Measurements from ENCODE around the gene CREB5. TPM values are rescaled to one million over a fixed set of nuclear protein-coding genes. Genes with fewer than 3 reads are reported as not detected.

The CREB5 gene
- total RNA-seq, 1 experiment from 2014 or later = 5.2 TPM

DNA sequence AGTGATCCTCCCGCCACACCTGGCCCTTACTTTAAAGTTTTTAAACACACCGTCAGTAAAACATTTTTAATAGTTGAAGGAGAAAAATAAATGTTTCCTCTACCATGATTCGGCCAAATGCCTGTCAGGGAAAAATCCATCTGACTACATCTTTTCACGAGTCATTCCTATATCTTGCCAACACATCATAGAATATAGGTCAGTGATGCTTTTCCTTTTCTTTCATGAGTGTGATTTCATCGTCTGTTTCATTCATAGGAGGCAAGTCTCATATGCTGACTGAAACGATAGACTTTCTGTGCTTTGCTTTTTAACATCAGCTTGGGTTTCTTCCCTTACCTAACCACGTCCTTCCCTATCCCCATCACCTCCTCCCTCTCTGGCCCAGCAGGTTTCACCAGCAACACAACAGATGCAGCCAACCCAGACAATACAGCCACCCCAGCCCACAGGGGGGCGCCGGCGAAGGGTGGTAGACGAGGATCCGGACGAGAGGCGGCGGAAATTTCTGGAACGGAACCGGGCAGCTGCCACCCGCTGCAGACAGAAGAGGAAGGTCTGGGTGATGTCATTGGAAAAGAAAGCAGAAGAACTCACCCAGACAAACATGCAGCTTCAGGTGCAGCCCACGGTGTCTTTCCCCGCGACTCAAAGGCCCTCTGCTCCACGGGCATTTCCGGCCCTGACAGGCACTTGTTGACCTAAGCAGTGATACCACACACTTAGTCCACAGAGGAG is 396.6 kb downstream of the CREB5 start:
- Histone ChIP-seq H3K27me3 (ENCODE audit: low read length) (no peaks in the 10 kb centered on the region), H3K79me2 (ENCODE audit: low read length) (no peaks in the 10 kb centered on the region), H2AFZ (ENCODE audit: low read length) (no peak overlapping the region), H3K9me3 (ENCODE audit: low read length) (no peaks in the 10 kb centered on the region), H4K20me1 (ENCODE audit: low read length) (no peaks in the 10 kb centered on the region), H3K9ac (ENCODE audit: low read length) (no peak overlapping the region), H3K4me3 (ENCODE audit: low read length) (no peak overlapping the region), H3K4me1 (ENCODE audit: insufficient read depth, low read length) (peaks cover 30% of the 10 kb centered on the region), H3K27ac (ENCODE audit: low read length) (no peak overlapping the region), H3K4me2 (ENCODE audit: low read length) (no peak overlapping the region), H3F3A (ENCODE audit: low read length, unreplicated experiment) (no peaks in the 10 kb centered on the region), H3K9me2 (replicated peaks; ENCODE audit: low read length) (no peaks in the 10 kb centered on the region), H3K36me3 (ENCODE audit: low read depth, low read length) (no peaks in the 10 kb centered on the region)
- ATAC-seq = no peak
- ChIA-PET POLR2A (ENCODE audit: unreplicated experiment) (no interaction called here), CTCF (no interaction called here)
- intact Hi-C loops (cut with micrococcal nuclease) = loop anchor here (5.0 kb wide), 1 partner anchor 47 kb away; no protein-coding TSS in a partner anchor
- no TSS peak for BruUV-seq (replicated peaks)
- TF ChIP-seq CTCF (conservative IDR thresholded peaks at IDR 0.05; ENCODE audit: low read depth, low read length) (no peak; the same call in 1 of the 2 replicates), EZH2 (IDR thresholded peaks at IDR 0.05; ENCODE audit: low read length, unreplicated experiment) (no peak)
- peak; percentile 5 for DNase-seq

GRCh38 chr7:28811008-28811407 is 398.7 kb downstream of the CREB5 start:
- BruUV-seq (replicated peaks) = no TSS peak
- Histone ChIP-seq H4K20me1 (ENCODE audit: low read length) (no peaks in the 10 kb centered on the region), H3K79me2 (ENCODE audit: low read length) (no peaks in the 10 kb centered on the region), H3K27me3 (ENCODE audit: low read length) (no peaks in the 10 kb centered on the region), H3K27ac (ENCODE audit: low read length) (no peak overlapping the region), H3K9me2 (replicated peaks; ENCODE audit: low read length) (no peaks in the 10 kb centered on the region), H3K4me1 (ENCODE audit: insufficient read depth, low read length) (peaks cover 22% of the 10 kb centered on the region), H3K9me3 (ENCODE audit: low read length) (no peaks in the 10 kb centered on the region), H3F3A (ENCODE audit: low read length, unreplicated experiment) (no peaks in the 10 kb centered on the region), H3K36me3 (ENCODE audit: low read depth, low read length) (no peaks in the 10 kb centered on the region), H3K4me2 (ENCODE audit: low read length) (no peak overlapping the region), H3K9ac (ENCODE audit: low read length) (no peak overlapping the region), H2AFZ (ENCODE audit: low read length) (no peak overlapping the region), H3K4me3 (ENCODE audit: low read length) (no peak overlapping the region)
- TF ChIP-seq CTCF (conservative IDR thresholded peaks at IDR 0.05; ENCODE audit: low read depth, low read length) (no peak), EZH2 (IDR thresholded peaks at IDR 0.05; ENCODE audit: low read length, unreplicated experiment) (no peak), EZH2phosphoT487 (IDR thresholded peaks at IDR 0.05; ENCODE audit: borderline replicate concordance, low read length) (no peak)
- ChIA-PET POLR2A (ENCODE audit: unreplicated experiment) (no interaction called here), CTCF (no interaction called here)
- DNase-seq (no peak), ATAC-seq (no peak)
- intact Hi-C loops (cut with micrococcal nuclease) = no loop called here

- intact Hi-C loops (cut with micrococcal nuclease) = no loop called here
- H3K9me3 ChIP-seq (ENCODE audit: low read length) = no peaks in the 10 kb centered on the region
Observed at GRCh38 chr7:28811701-28812430, 399.5 kb downstream of the CREB5 start.

More at GRCh38 chr7:28811701-28812430, 399.5 kb downstream of the CREB5 start:
- Histone ChIP-seq H3K9ac (ENCODE audit: low read length) (no peak overlapping the region), H3K79me2 (ENCODE audit: low read length) (no peaks in the 10 kb centered on the region), H3K27me3 (ENCODE audit: low read length) (no peaks in the 10 kb centered on the region), H3F3A (ENCODE audit: low read length, unreplicated experiment) (no peaks in the 10 kb centered on the region), H3K36me3 (ENCODE audit: low read depth, low read length) (no peaks in the 10 kb centered on the region), H3K4me2 (ENCODE audit: low read length) (no peak overlapping the region), H3K9me2 (replicated peaks; ENCODE audit: low read length) (no peaks in the 10 kb centered on the region), H2AFZ (ENCODE audit: low read length) (no peak overlapping the region), H3K4me1 (ENCODE audit: insufficient read depth, low read length) (peaks cover 17% of the 10 kb centered on the region), H3K27ac (ENCODE audit: low read length) (no peak overlapping the region), H4K20me1 (ENCODE audit: low read length) (no peaks in the 10 kb centered on the region), H3K4me3 (ENCODE audit: low read length) (no peak overlapping the region)
- no TSS peak for BruUV-seq (replicated peaks)
- DNase-seq (no peak), ATAC-seq (no peak)
- ChIA-PET CTCF (no interaction called here), POLR2A (ENCODE audit: unreplicated experiment) (no interaction called here)
- TF ChIP-seq CTCF (conservative IDR thresholded peaks at IDR 0.05; ENCODE audit: low read depth, low read length) = no peak
- no peak for TF ChIP-seq EZH2 (IDR thresholded peaks at IDR 0.05; ENCODE audit: low read length, unreplicated experiment)
- no peak for TF ChIP-seq EZH2phosphoT487 (IDR thresholded peaks at IDR 0.05; ENCODE audit: borderline replicate concordance, low read length)

Data from PC-3 (cell line).